Smooth muscle cell (in vitro differentiated cells): ENCODE results near the gene SPAG4. TPM values are rescaled to one million over a fixed set of nuclear protein-coding genes. Genes with fewer than 3 reads are reported as not detected.

ENCODE experiments used
- DNase-seq: peaks from one replicate; lab custom pipeline; 2025; ENCODE audit not compliant: unreplicated experiment; lab: John Stamatoyannopoulos, UW
- H2AFZ ChIP-seq: fragments of 200-600 bp; sonication (generic); 2 replicates; pipeline ENCODE4 v1.6.0; 2016; ENCODE audit warnings: antibody characterized with exemption, low read depth, mild to moderate bottlenecking
- H3F3A ChIP-seq: fragments of 200-600 bp; sonication (generic); 2 replicates; pipeline ENCODE4 v1.6.0; 2017; ENCODE audit warnings: antibody characterized with exemption, low read depth
- H3K27ac ChIP-seq: fragments of 200-600 bp; sonication (generic); 2 replicates; pipeline ENCODE4 v1.5.1; 2016; ENCODE audit warnings: low read depth, mild to moderate bottlenecking
- H3K27me3 ChIP-seq: fragments of 200-600 bp; sonication (generic); 2 replicates; pipeline ENCODE4 v1.6.1; 2016; ENCODE audit warnings: low read depth, mild to moderate bottlenecking
- H3K36me3 ChIP-seq: fragments of 200-600 bp; sonication (generic); 2 replicates; pipeline ENCODE4 v1.5.1; 2016; ENCODE audit warnings: low read depth
- H3K4me1 ChIP-seq: fragments of 200-600 bp; sonication (generic); 2 replicates; pipeline ENCODE4 v1.5.1; 2016; ENCODE audit warnings: low read depth
- H3K4me2 ChIP-seq: fragments of 200-600 bp; sonication (generic); 2 replicates; pipeline ENCODE4 v1.6.0; 2016; ENCODE audit warnings: mild to moderate bottlenecking
- H3K4me3 ChIP-seq: fragments of 200-600 bp; sonication (generic); 2 replicates; pipeline ENCODE4 v1.5.1; 2016; ENCODE audit warnings: mild to moderate bottlenecking
- H3K79me2 ChIP-seq: fragments of 200-600 bp; sonication (generic); 2 replicates; pipeline ENCODE4 v1.6.0; 2016; ENCODE audit warnings: low read depth, mild to moderate bottlenecking
- H3K9ac ChIP-seq: fragments of 200-600 bp; sonication (generic); 2 replicates; pipeline ENCODE4 v1.6.0; 2016; ENCODE audit warnings: low read depth
- H3K9me3 ChIP-seq: fragments of 200-600 bp; sonication (generic); replicated peaks from 2 replicates; pipeline ENCODE4 v1.5.1; 2016; ENCODE audit warnings: low read depth
- H4K20me1 ChIP-seq: fragments of 200-600 bp; sonication (generic); 2 replicates; pipeline ENCODE4 v1.6.0; 2016; ENCODE audit warnings: low read depth
- CTCF ChIP-seq: fragments of 200-600 bp; sonication (generic); IDR thresholded peaks from 2 replicates; pipeline ENCODE4 v1.5.1; 2017; ENCODE audit warnings: borderline replicate concordance, mild to moderate bottlenecking, antibody characterized with exemption; ENCODE audit not compliant: insufficient read depth, poor library complexity, severe bottlenecking
- WGBS: methylation state at CpG from one replicate; pipeline ENCODE4 v1.1.7; 2016; ENCODE audit warnings: low lambda C conversion rate; 5-methylcytosine and 5-hydroxymethylcytosine counted together
- polyA plus RNA-seq: library from polyadenylated mRNA; unstranded; fragments of >200 nt; fragmentation: Nextera tagmentation; extraction: Ambion mirVana; gene quantifications from 2 replicates; pipeline ENCODE4 v1.2.1, GENCODE V29; 2016
- total RNA-seq: library from RNA; depleted of rRNA; stranded (reverse); fragments of >200 nt; gene quantifications from 2 replicates; pipeline ENCODE4 v1.2.3, GENCODE V29; 2014

Gene SPAG4
- total and polyA plus RNA-seq, 2 experiments from 2014 or later = 9.3 to 27.6 TPM

GRCh38 chr20:35600176-35600992 lies 15.2 kb upstream of the SPAG4 start:
- Histone ChIP-seq H3K9me3 (no peaks in the 10 kb centered on the region), H3K4me2 (peak overlapping the region; percentile 97), H3K27me3 (peaks cover 51% of the 10 kb centered on the region), H3K79me2 (no peaks in the 10 kb centered on the region), H3K36me3 (no peaks in the 10 kb centered on the region), H3F3A (no peaks in the 10 kb centered on the region), H3K9ac (no peak overlapping the region), H2AFZ (no peak overlapping the region), H4K20me1 (no peaks in the 10 kb centered on the region), H3K4me1 (peaks cover 8% of the 10 kb centered on the region), H3K27ac (no peak overlapping the region), H3K4me3 (peak overlapping the region; percentile 52)
- no peak for TF ChIP-seq CTCF
- DNase-seq = no peak
- 39% methylated on average over 26 of the region's 34 CpGs for WGBS

- peak; percentile 22 for TF ChIP-seq CTCF
- Histone ChIP-seq H3K9ac (no peak overlapping the region), H4K20me1 (no peaks in the 10 kb centered on the region), H2AFZ (peak overlapping the region; percentile 49), H3K4me3 (peak overlapping the region; percentile 52), H3K27ac (no peak overlapping the region), H3K4me1 (peaks cover 8% of the 10 kb centered on the region), H3K27me3 (peaks cover 51% of the 10 kb centered on the region), H3K36me3 (no peaks in the 10 kb centered on the region), H3F3A (no peaks in the 10 kb centered on the region), H3K9me3 (no peaks in the 10 kb centered on the region), H3K4me2 (peak overlapping the region; percentile 97), H3K79me2 (no peaks in the 10 kb centered on the region)
- WGBS = 2% methylated on average over 81 of the region's 103 CpGs
- no peak for DNase-seq
Measured at GRCh38 chr20:35600993-35601973, 14.3 kb upstream of the SPAG4 start.

- Histone ChIP-seq H3K27ac (no peak overlapping the region), H3K4me2 (peak overlapping the region; percentile 97), H3K9ac (no peak overlapping the region), H4K20me1 (no peaks in the 10 kb centered on the region), H3K27me3 (peaks cover 51% of the 10 kb centered on the region), H3K36me3 (no peaks in the 10 kb centered on the region), H3K4me3 (peak overlapping the region; percentile 52), H2AFZ (no peak overlapping the region), H3K9me3 (no peaks in the 10 kb centered on the region), H3F3A (no peaks in the 10 kb centered on the region), H3K79me2 (no peaks in the 10 kb centered on the region), H3K4me1 (peaks cover 8% of the 10 kb centered on the region)
- WGBS = 64% methylated on average over 24 of the region's 30 CpGs
- DNase-seq = no peak
- TF ChIP-seq CTCF = no peak
Measured at GRCh38 chr20:35601990-35602389, 13.6 kb upstream of the SPAG4 start.
